Spleen (tissue), 7 donors: Measurements from ENCODE around the gene ZFYVE1.

Source experiments
- POLR2A ChIP-seq, 3 donors: fragments of 450-650 bp; IDR thresholded peaks; one replicate each; pipeline ENCODE4 v1.5.1; 2017; ENCODE audit warnings: antibody characterized with exemption in 3 of 3, mild to moderate bottlenecking in 1 of 3
- TF ChIP-seq, protein P1 (sequence below), 11 experiments: fragments of 200-600 bp in 7 of 11; fragments of 450-650 bp in 4 of 11; sonication (generic) in 4 of 11; IDR thresholded peaks in 8 of 11; conservative IDR thresholded peaks in 3 of 11; 1 replicate in 7 of 11; 2 replicates in 4 of 11; pipeline versions ENCODE4 v1.4.0 to v1.8.0; 2016 to 2021; ENCODE audit warnings: antibody characterized with exemption in 11 of 11, inconsistent platforms in 4 of 11, mild to moderate bottlenecking in 1 of 11
- donor health status: DM: no; HTN: no; CAD: no; lungs with moderate emphysema.
- donor health status: DM: no; HTN: no; CAD: no.
- donor health status: DM: no; HTN: no; CAD: no.

GRCh38 chr14:72943876-72944430, 83.0 kb downstream of the ZFYVE1 start:
- TF ChIP-seq, protein P1, sequence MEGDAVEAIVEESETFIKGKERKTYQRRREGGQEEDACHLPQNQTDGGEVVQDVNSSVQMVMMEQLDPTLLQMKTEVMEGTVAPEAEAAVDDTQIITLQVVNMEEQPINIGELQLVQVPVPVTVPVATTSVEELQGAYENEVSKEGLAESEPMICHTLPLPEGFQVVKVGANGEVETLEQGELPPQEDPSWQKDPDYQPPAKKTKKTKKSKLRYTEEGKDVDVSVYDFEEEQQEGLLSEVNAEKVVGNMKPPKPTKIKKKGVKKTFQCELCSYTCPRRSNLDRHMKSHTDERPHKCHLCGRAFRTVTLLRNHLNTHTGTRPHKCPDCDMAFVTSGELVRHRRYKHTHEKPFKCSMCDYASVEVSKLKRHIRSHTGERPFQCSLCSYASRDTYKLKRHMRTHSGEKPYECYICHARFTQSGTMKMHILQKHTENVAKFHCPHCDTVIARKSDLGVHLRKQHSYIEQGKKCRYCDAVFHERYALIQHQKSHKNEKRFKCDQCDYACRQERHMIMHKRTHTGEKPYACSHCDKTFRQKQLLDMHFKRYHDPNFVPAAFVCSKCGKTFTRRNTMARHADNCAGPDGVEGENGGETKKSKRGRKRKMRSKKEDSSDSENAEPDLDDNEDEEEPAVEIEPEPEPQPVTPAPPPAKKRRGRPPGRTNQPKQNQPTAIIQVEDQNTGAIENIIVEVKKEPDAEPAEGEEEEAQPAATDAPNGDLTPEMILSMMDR (IDR thresholded peaks at IDR 0.05 in 8 of 11, conservative IDR thresholded peaks at IDR 0.05 in 3 of 11), result no peak
- no peak for TF ChIP-seq POLR2A (IDR thresholded peaks at IDR 0.05)
